Caco-2 (cell line): ENCODE results near the gene SLC25A5. TPM values are rescaled to one million over a fixed set of nuclear protein-coding genes. Genes with fewer than 3 reads are reported as not detected.

ENCODE experiments used
- BruUV-seq: library from RNA; stranded (reverse); fragments of 400-500 nt; replicated peaks from 2 replicates; lab custom pipeline; 2021; lab: Mats Ljungman, UMichigan
- CTCF ChIA-PET: fragments of 300-600 bp; sonication (Branson Sonifier 250); formaldehyde crosslinking; loops from one replicate; lab custom pipeline; 2022; ENCODE audit warnings: antibody characterized with exemption; lab: Charles Lee
- POLR2A ChIA-PET: fragments of 300-600 bp; sonication (Branson Sonifier 250); formaldehyde crosslinking; loops from one replicate; lab custom pipeline; 2022; ENCODE audit warnings: antibody characterized with exemption; lab: Charles Lee
- DNase-seq, 2 experiments: peaks; one replicate each; pipeline versions ENCODE4 v3.0.0 to v3.0.0-alpha.2; 2020 to 2022
- H3K27me3 ChIP-seq: replicated peaks from 2 replicates; pipeline ENCODE4 v1.6.0; 2011; ENCODE audit warnings: low read length; ENCODE audit not compliant: control insufficient read depth, insufficient read depth
- H3K36me3 ChIP-seq: 2 replicates; pipeline ENCODE4 v1.5.1; 2011; ENCODE audit warnings: low read length; ENCODE audit not compliant: control insufficient read depth, insufficient read depth
- H3K4me1 ChIP-seq: fragments of 250-450 bp; sonication (Bioruptor Pico); 2 replicates; pipeline ENCODE4 v1.5.1; 2020; ENCODE audit warnings: mild to moderate bottlenecking
- H3K4me3 ChIP-seq: 2 replicates; pipeline ENCODE4 v1.5.1; 2011; ENCODE audit warnings: low read depth, mild to moderate bottlenecking, control low read depth, low read length
- H3K9me3 ChIP-seq: fragments of 250-450 bp; sonication (Bioruptor Pico); 2 replicates; pipeline ENCODE4 v1.5.1; 2020; ENCODE audit warnings: mild to moderate bottlenecking, moderate library complexity
- H3K27ac Mint-ChIP-seq: one replicate; pipeline ENCODE4 v1.8.0; 2022; ENCODE audit warnings: mixed read lengths; ENCODE audit not compliant: unreplicated experiment
- H3K27me3 Mint-ChIP-seq: one replicate; pipeline ENCODE4 v1.8.0; 2022; ENCODE audit warnings: mixed read lengths; ENCODE audit not compliant: insufficient read depth, unreplicated experiment
- H3K36me3 Mint-ChIP-seq: one replicate; pipeline ENCODE4 v1.8.0; 2022; ENCODE audit warnings: mild to moderate bottlenecking, mixed read lengths; ENCODE audit not compliant: insufficient read depth, unreplicated experiment
- H3K4me1 Mint-ChIP-seq: one replicate; pipeline ENCODE4 v1.8.0; 2022; ENCODE audit warnings: low read depth, mixed read lengths; ENCODE audit not compliant: unreplicated experiment
- H3K4me3 Mint-ChIP-seq: one replicate; pipeline ENCODE4 v1.8.0; 2022; ENCODE audit warnings: mild to moderate bottlenecking, moderate library complexity, mixed read lengths; ENCODE audit not compliant: unreplicated experiment
- H3K9me3 Mint-ChIP-seq: one replicate; pipeline ENCODE4 v1.8.0; 2022; ENCODE audit warnings: mixed read lengths; ENCODE audit not compliant: unreplicated experiment
- intact Hi-C: fragments of 100-400 bp; cut with micrococcal nuclease; formaldehyde crosslinking; loops from one replicate; pipeline ENCODE4 v1.10.0; 2022; ENCODE audit not compliant: unreplicated experiment
- total RNA-seq: library from RNA; stranded (reverse); gene quantifications from 2 replicates; pipeline ENCODE4 v1.2.3, GENCODE V29; 2022
- TF ChIP-seq, protein P1 (sequence below), 2 experiments: fragments of 200-600 bp in 1 of 2; IDR thresholded peaks; 1 replicate in 1 of 2; 2 replicates in 1 of 2; pipeline versions ENCODE4 v1.5.1 to v1.8.0; 2011 to 2022; ENCODE audit warnings: antibody characterized with exemption in 1 of 2, control low read depth in 1 of 2, inconsistent platforms in 1 of 2, low read depth in 1 of 2, low read length in 1 of 2, mild to moderate bottlenecking in 1 of 2, moderate library complexity in 1 of 2; ENCODE audit not compliant: insufficient read depth in 1 of 2, severe bottlenecking in 1 of 2, unreplicated experiment in 1 of 2

The SLC25A5 gene
- total RNA-seq, 1 experiment from 2014 or later: 416 TPM

DNA sequence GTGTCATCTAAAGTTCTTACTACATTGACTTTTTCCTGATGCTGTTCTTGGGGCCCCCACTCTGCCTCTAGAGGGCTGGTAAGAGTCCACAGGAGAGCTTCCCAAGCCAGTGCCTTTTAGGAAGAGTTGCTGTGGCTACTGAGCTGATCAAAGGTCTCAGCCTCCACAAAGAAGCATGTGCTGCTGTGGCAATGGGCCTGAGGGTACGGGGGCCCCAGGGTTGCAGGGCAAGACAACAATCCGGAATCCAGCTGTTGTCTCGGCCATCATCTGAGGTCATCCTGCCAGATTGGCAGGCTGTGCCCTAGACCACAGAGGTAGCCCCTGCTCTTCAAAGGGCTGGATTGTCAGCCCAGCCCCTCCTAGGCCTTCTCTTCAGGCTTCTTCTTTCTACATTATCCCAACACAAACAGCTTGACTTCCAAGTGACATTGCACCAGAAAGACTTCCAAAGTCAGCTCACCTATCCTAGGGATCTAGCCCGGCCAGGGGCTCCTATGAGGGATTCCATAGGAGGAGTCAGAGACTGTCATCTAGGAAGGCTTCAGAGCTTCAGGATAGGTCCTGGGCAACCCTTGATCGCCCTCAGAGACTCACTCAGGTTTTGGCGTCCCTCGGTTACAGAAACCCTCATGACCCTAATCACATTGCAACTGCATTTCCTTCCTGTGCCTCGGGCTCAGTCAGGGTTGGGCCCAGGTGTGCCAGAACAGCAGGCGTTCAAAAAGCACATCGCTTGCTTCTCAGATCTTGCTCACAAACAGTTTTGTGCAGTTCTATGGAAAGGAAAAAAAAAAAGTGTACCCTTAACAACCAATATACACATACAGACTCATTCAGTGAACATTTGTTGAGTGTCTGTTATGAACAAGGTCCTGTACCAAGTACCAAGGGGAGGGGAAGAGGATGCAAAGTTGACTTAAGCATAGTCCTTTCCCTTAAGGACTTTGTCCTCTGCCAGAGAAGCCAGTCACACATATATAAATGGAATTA lies 27.8 kb downstream of the SLC25A5 start:
- ChIA-PET CTCF (interaction anchor here (0.5 to 1.4 kb wide), 6 partner anchors 10 to 103 kb away, joined by 3 to 15 read pairs (median 4); no protein-coding TSS in a partner anchor), POLR2A (no interaction called here)
- H3K36me3 Mint-ChIP-seq: no peaks in the 10 kb centered on the region
- H3K27me3 Mint-ChIP-seq: no peaks in the 10 kb centered on the region
- no peak overlapping the region for H3K4me3 ChIP-seq
- no peaks in the 10 kb centered on the region for H3K27me3 ChIP-seq
- H3K4me3 Mint-ChIP-seq: no peak overlapping the region
- intact Hi-C loops: no loop called here
- H3K4me1 ChIP-seq: peaks cover 23% of the 10 kb centered on the region
- no peaks in the 10 kb centered on the region for H3K9me3 Mint-ChIP-seq
- H3K4me1 Mint-ChIP-seq: peaks cover 15% of the 10 kb centered on the region
- peak; percentile 56 to 67 for DNase-seq
- peak overlapping the region; percentile 82 for H3K27ac Mint-ChIP-seq
- no TSS peak for BruUV-seq
- H3K9me3 ChIP-seq: no peaks in the 10 kb centered on the region
- H3K36me3 ChIP-seq: no peaks in the 10 kb centered on the region
- TF ChIP-seq, protein P1, sequence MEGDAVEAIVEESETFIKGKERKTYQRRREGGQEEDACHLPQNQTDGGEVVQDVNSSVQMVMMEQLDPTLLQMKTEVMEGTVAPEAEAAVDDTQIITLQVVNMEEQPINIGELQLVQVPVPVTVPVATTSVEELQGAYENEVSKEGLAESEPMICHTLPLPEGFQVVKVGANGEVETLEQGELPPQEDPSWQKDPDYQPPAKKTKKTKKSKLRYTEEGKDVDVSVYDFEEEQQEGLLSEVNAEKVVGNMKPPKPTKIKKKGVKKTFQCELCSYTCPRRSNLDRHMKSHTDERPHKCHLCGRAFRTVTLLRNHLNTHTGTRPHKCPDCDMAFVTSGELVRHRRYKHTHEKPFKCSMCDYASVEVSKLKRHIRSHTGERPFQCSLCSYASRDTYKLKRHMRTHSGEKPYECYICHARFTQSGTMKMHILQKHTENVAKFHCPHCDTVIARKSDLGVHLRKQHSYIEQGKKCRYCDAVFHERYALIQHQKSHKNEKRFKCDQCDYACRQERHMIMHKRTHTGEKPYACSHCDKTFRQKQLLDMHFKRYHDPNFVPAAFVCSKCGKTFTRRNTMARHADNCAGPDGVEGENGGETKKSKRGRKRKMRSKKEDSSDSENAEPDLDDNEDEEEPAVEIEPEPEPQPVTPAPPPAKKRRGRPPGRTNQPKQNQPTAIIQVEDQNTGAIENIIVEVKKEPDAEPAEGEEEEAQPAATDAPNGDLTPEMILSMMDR (IDR thresholded peaks at IDR 0.05; ENCODE audit: insufficient read depth in 1 of 2, low read depth in 1 of 2, low read length in 1 of 2, severe bottlenecking in 1 of 2, unreplicated experiment in 1 of 2): peak in 1 of 2 experiments; percentile 21

DNA sequence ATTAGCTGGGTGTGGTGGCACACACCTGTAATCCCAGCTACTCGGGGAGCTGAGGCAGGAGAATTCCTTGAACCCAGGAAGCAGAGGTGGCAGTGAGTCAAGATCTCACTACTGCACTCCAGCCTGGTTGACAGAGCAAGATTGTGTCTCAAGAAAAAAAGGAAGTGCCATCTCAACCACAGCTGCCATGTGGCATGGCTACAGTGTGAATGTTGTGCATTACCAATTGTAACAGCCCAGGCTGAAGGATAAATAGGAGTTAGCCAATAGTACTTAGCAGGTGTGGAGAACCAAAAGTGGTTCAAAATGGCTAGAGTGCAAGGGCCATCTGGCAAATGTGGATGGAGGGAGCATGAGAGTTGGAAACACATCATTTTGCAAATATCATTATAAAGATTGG lies 28.9 kb downstream of the SLC25A5 start:
- no peaks in the 10 kb centered on the region for H3K27me3 ChIP-seq
- no peaks in the 10 kb centered on the region for H3K9me3 ChIP-seq
- H3K36me3 Mint-ChIP-seq: no peaks in the 10 kb centered on the region
- no peak overlapping the region for H3K4me3 Mint-ChIP-seq
- intact Hi-C loops: no loop called here
- TF ChIP-seq, protein P1 (IDR thresholded peaks at IDR 0.05; ENCODE audit: insufficient read depth in 1 of 2, low read depth in 1 of 2, low read length in 1 of 2, severe bottlenecking in 1 of 2, unreplicated experiment in 1 of 2): no peak
- no peak for DNase-seq
- BruUV-seq: no TSS peak
- CTCF ChIA-PET: no interaction called here
- no peaks in the 10 kb centered on the region for H3K27me3 Mint-ChIP-seq
- peaks cover 15% of the 10 kb centered on the region for H3K4me1 Mint-ChIP-seq
- H3K4me1 ChIP-seq: peaks cover 23% of the 10 kb centered on the region
- H3K27ac Mint-ChIP-seq: no peak overlapping the region
- no peaks in the 10 kb centered on the region for H3K9me3 Mint-ChIP-seq
- POLR2A ChIA-PET: no interaction called here
- H3K4me3 ChIP-seq: no peak overlapping the region
- no peaks in the 10 kb centered on the region for H3K36me3 ChIP-seq

DNA sequence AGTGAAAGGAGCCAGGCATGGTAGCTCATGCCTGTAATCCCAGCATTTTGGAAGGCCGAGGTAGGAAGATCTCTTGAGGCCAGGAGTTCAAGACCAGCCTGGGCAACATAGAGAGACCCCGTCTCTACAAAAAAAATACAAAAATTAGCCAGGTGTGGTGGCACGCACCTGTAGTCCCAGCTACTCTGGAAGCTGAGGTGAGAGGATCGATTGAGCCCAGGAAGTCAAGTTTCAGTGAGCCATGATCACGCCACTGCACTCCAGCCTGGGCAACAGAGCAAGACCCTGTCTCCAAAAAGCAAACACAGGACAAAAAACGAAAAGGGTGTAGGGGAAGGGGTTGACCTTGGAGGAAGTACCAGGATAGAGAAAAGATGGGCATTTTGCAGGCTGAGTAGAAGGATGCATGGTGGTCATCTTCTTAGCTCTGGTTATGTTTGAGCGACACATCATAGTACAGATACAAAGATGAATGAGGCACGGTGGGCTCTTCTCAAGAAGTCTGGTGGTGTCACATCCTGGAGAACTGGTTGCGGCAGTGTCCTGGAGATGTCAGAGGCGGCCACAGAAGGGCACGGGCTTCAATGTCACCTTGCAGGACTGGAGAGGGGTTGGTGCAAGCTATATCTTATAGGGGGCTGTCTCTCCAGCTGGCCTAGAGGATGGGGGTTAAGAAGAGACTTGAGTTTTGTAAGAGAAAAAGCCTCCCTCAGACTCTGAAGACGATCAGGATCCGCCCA lies 32.0 kb downstream of the SLC25A5 start:
- Mint-ChIP-seq H3K4me3 (no peak overlapping the region), H3K27ac (no peak overlapping the region), H3K4me1 (peaks cover 15% of the 10 kb centered on the region), H3K27me3 (no peaks in the 10 kb centered on the region), H3K36me3 (no peaks in the 10 kb centered on the region), H3K9me3 (no peaks in the 10 kb centered on the region)
- DNase-seq: no peak
- TF ChIP-seq, protein P1 (IDR thresholded peaks at IDR 0.05; ENCODE audit: insufficient read depth in 1 of 2, low read depth in 1 of 2, low read length in 1 of 2, severe bottlenecking in 1 of 2, unreplicated experiment in 1 of 2): no peak
- Histone ChIP-seq H3K4me1 (peaks cover 12% of the 10 kb centered on the region), H3K36me3 (no peaks in the 10 kb centered on the region), H3K9me3 (no peaks in the 10 kb centered on the region), H3K27me3 (no peaks in the 10 kb centered on the region), H3K4me3 (no peak overlapping the region)
- CTCF ChIA-PET: no interaction called here
- BruUV-seq: no TSS peak
- POLR2A ChIA-PET: no interaction called here
- intact Hi-C loops: no loop called here
